ENCODE measurements around the gene TCERG1L. TPM values are rescaled to one million over a fixed set of nuclear protein-coding genes. Genes with fewer than 3 reads are reported as not detected.

Gene TCERG1L
- total and polyA plus RNA-seq, 4 donors = not detected

DNA sequence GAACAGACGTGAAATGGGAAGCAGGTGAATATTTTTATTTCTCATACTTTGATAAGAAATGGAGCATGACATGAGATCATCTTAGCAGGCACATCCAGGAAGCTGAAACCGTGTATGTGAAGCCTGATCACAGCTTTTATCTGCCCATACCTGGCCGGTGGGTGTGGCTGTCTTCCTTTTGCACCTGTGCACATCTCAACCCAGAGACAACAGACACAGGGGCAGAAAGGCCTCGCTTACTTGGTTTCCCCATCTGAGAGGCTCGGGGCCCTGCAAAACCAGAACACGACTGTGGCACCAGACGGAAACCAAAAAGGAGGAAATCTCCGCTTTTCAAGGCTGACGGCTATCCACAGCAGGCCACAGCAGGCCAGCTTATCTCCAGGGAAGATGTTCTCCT is 116.4 kb downstream of the TCERG1L start:
- H3K27me3 ChIP-seq (ENCODE audit: control insufficient read depth in 1 of 2, insufficient read depth in 2 of 2, low read length in 1 of 2) = no peaks in the 10 kb centered on the region
- peaks cover 2% of the 10 kb centered on the region for H3K9me3 ChIP-seq (ENCODE audit: control insufficient read depth, low read length)
- H3K36me3 ChIP-seq (ENCODE audit: control insufficient read depth in 1 of 2, insufficient read depth in 2 of 2, low read length in 1 of 2) = no peaks in the 10 kb centered on the region
- ATAC-seq (ENCODE audit: low FRiP score) (no peak), DNase-seq (no peak)
- H3K4me3 ChIP-seq (ENCODE audit: low read length in 2 of 2) = no peak overlapping the region
- H3K4me1 ChIP-seq (ENCODE audit: control insufficient read depth in 1 of 2, insufficient read depth in 2 of 2, low read length in 2 of 2) = no peaks in the 10 kb centered on the region
- intact Hi-C loops (cut with DNase I) = no loop called here
- H3K27ac ChIP-seq (ENCODE audit: low read depth in 1 of 2, low read length in 2 of 2) = no peak overlapping the region
- 76 to 78% methylated on average over 9 of the region's 9 CpGs for WGBS, 2 donors

GRCh38 chr10:131193923-131194322 is 117.6 kb downstream of the TCERG1L start:
- DNase-seq = no peak
- intact Hi-C loops (cut with DNase I) = no loop called here
- no peak overlapping the region for H3K4me3 ChIP-seq (ENCODE audit: low read length in 2 of 2)
- H3K36me3 ChIP-seq (ENCODE audit: control insufficient read depth in 1 of 2, insufficient read depth in 2 of 2, low read length in 1 of 2) = no peaks in the 10 kb centered on the region
- no peaks in the 10 kb centered on the region for H3K4me1 ChIP-seq (ENCODE audit: control insufficient read depth in 1 of 2, insufficient read depth in 2 of 2, low read length in 2 of 2)
- H3K9me3 ChIP-seq (ENCODE audit: control insufficient read depth, low read length) = peaks cover 2% of the 10 kb centered on the region
- ATAC-seq (ENCODE audit: low FRiP score) = no peak
- 93 to 94% methylated on average over 15 of the region's 15 CpGs for WGBS, 2 donors
- H3K27me3 ChIP-seq (ENCODE audit: control insufficient read depth in 1 of 2, insufficient read depth in 2 of 2, low read length in 1 of 2) = no peaks in the 10 kb centered on the region
- H3K27ac ChIP-seq (ENCODE audit: low read depth in 1 of 2, low read length in 2 of 2) = no peak overlapping the region

- H3K4me3 ChIP-seq (ENCODE audit: low read length in 2 of 2) = no peak overlapping the region
- ATAC-seq (ENCODE audit: low FRiP score) (no peak), DNase-seq (no peak)
- 81 to 83% methylated on average over 4 of the region's 4 CpGs for WGBS, 2 donors
- H3K9me3 ChIP-seq (ENCODE audit: control insufficient read depth, low read length) = no peaks in the 10 kb centered on the region
- no peaks in the 10 kb centered on the region for H3K27me3 ChIP-seq (ENCODE audit: control insufficient read depth in 1 of 2, insufficient read depth in 2 of 2, low read length in 1 of 2)
- no peaks in the 10 kb centered on the region for H3K36me3 ChIP-seq (ENCODE audit: control insufficient read depth in 1 of 2, insufficient read depth in 2 of 2, low read length in 1 of 2)
- no peaks in the 10 kb centered on the region for H3K4me1 ChIP-seq (ENCODE audit: control insufficient read depth in 1 of 2, insufficient read depth in 2 of 2, low read length in 2 of 2)
- H3K27ac ChIP-seq (ENCODE audit: low read depth in 1 of 2, low read length in 2 of 2) = no peak overlapping the region
- intact Hi-C loops (cut with DNase I) = no loop called here
Measured at GRCh38 chr10:131188494-131188893, 123.0 kb downstream of the TCERG1L start.

GRCh38 chr10:131187926-131188325 is 123.6 kb downstream of the TCERG1L start:
- Histone ChIP-seq H3K27ac (ENCODE audit: low read depth in 1 of 2, low read length in 2 of 2) (no peak overlapping the region), H3K9me3 (ENCODE audit: control insufficient read depth, low read length) (no peaks in the 10 kb centered on the region), H3K27me3 (ENCODE audit: control insufficient read depth in 1 of 2, insufficient read depth in 2 of 2, low read length in 1 of 2) (no peaks in the 10 kb centered on the region), H3K4me3 (ENCODE audit: low read length in 2 of 2) (no peak overlapping the region), H3K4me1 (ENCODE audit: control insufficient read depth in 1 of 2, insufficient read depth in 2 of 2, low read length in 2 of 2) (no peaks in the 10 kb centered on the region), H3K36me3 (ENCODE audit: control insufficient read depth in 1 of 2, insufficient read depth in 2 of 2, low read length in 1 of 2) (no peaks in the 10 kb centered on the region)
- 59 to 62% methylated on average over 7 of the region's 7 CpGs for WGBS, 2 donors
- intact Hi-C loops (cut with DNase I) = no loop called here
- ATAC-seq (ENCODE audit: low FRiP score) (no peak), DNase-seq (no peak)

GRCh38 chr10:131187274-131187673 is 124.2 kb downstream of the TCERG1L start:
- Histone ChIP-seq H3K4me1 (ENCODE audit: control insufficient read depth in 1 of 2, insufficient read depth in 2 of 2, low read length in 2 of 2) (no peaks in the 10 kb centered on the region), H3K27me3 (ENCODE audit: control insufficient read depth in 1 of 2, insufficient read depth in 2 of 2, low read length in 1 of 2) (no peaks in the 10 kb centered on the region), H3K4me3 (ENCODE audit: low read length in 2 of 2) (no peak overlapping the region), H3K36me3 (ENCODE audit: control insufficient read depth in 1 of 2, insufficient read depth in 2 of 2, low read length in 1 of 2) (no peaks in the 10 kb centered on the region), H3K9me3 (ENCODE audit: control insufficient read depth, low read length) (no peaks in the 10 kb centered on the region), H3K27ac (ENCODE audit: low read depth in 1 of 2, low read length in 2 of 2) (no peak overlapping the region)
- no peak for ATAC-seq (ENCODE audit: low FRiP score)
- DNase-seq = no peak
- 78% methylated on average over 7 of the region's 7 CpGs for WGBS, 2 donors
- intact Hi-C loops (cut with DNase I) = no loop called here

DNA sequence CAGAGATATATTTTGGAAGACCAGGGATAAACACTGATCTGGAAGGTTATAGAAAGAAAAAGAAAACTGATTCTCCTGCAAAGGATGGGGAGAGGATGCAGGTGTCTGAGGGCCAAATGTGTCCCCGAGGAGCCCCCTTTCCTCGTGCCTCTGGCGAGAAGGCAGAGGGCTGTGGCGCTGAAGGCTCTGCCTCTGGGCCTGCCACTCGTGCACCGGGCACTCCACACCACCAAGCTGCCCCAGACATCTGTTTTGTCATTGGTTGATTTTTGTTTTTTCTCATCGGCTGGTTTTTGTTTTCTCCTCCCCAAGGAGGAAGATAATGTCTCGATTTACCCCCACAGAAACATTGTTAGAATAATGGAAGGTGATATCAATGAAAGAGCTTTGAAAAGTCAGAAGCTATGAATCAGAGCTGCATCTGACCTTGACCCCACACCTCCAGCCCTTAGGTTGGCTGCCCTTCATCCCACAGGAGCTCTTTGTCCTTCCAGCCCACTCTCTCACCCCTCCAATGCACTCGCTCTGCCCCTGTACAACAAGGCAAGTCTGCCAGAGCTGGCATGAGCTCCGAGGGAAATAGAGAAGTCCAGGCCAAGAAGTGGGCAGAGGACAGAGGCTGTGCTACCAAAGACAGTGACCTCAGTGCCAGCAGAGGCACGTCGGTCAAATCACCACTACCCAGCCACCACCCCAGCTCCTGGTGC is 124.8 kb downstream of the TCERG1L start:
- no peaks in the 10 kb centered on the region for H3K36me3 ChIP-seq (ENCODE audit: control insufficient read depth in 1 of 2, insufficient read depth in 2 of 2, low read length in 1 of 2)
- intact Hi-C loops (cut with DNase I) = no loop called here
- H3K9me3 ChIP-seq (ENCODE audit: control insufficient read depth, low read length) = no peaks in the 10 kb centered on the region
- ATAC-seq (ENCODE audit: low FRiP score) = no peak
- no peaks in the 10 kb centered on the region for H3K27me3 ChIP-seq (ENCODE audit: control insufficient read depth in 1 of 2, insufficient read depth in 2 of 2, low read length in 1 of 2)
- DNase-seq = no peak
- H3K4me3 ChIP-seq (ENCODE audit: low read length in 2 of 2) = no peak overlapping the region
- 77 to 81% methylated on average over 12 of the region's 12 CpGs for WGBS, 2 donors
- no peak overlapping the region for H3K27ac ChIP-seq (ENCODE audit: low read depth in 1 of 2, low read length in 2 of 2)
- no peaks in the 10 kb centered on the region for H3K4me1 ChIP-seq (ENCODE audit: control insufficient read depth in 1 of 2, insufficient read depth in 2 of 2, low read length in 2 of 2)

DNA sequence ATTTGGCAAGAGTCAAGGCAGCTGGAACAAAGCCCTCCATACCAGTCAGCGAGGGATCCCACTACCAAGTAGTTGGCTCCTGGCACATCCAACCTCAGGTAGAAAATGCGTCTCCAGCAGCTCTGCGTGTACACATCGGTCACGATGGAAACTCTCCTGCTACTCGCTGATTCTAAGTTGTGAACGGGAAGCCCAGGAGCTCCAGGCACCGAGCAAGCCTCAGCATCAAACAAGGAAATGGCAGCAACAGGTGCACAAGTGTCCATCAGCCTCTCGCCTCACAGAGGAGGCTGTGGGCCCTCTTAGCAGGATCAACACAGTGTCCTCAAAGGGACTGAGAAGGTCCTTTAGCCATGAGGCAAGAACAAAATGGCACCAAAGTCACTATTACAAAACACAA is 127.0 kb downstream of the TCERG1L start:
- H3K4me3 ChIP-seq (ENCODE audit: low read length in 2 of 2) = no peak overlapping the region
- 87 to 90% methylated on average over 9 of the region's 9 CpGs for WGBS, 2 donors
- ATAC-seq (ENCODE audit: low FRiP score) (no peak), DNase-seq (no peak)
- no peak overlapping the region for H3K27ac ChIP-seq (ENCODE audit: low read depth in 1 of 2, low read length in 2 of 2)
- H3K36me3 ChIP-seq (ENCODE audit: control insufficient read depth in 1 of 2, insufficient read depth in 2 of 2, low read length in 1 of 2) = no peaks in the 10 kb centered on the region
- H3K9me3 ChIP-seq (ENCODE audit: control insufficient read depth, low read length) = no peaks in the 10 kb centered on the region
- H3K27me3 ChIP-seq (ENCODE audit: control insufficient read depth in 1 of 2, insufficient read depth in 2 of 2, low read length in 1 of 2) = no peaks in the 10 kb centered on the region
- intact Hi-C loops (cut with DNase I) = no loop called here
- no peaks in the 10 kb centered on the region for H3K4me1 ChIP-seq (ENCODE audit: control insufficient read depth in 1 of 2, insufficient read depth in 2 of 2, low read length in 2 of 2)

- ATAC-seq (ENCODE audit: low FRiP score) = no peak
- WGBS, 2 donors = 88 to 92% methylated on average over 9 of the region's 9 CpGs
- H3K27ac ChIP-seq (ENCODE audit: low read depth in 1 of 2, low read length in 2 of 2) = no peak overlapping the region
- intact Hi-C loops (cut with DNase I) = no loop called here
- no peaks in the 10 kb centered on the region for H3K9me3 ChIP-seq (ENCODE audit: control insufficient read depth, low read length)
- no peak overlapping the region for H3K4me3 ChIP-seq (ENCODE audit: low read length in 2 of 2)
- H3K27me3 ChIP-seq (ENCODE audit: control insufficient read depth in 1 of 2, insufficient read depth in 2 of 2, low read length in 1 of 2) = no peaks in the 10 kb centered on the region
- no peak for DNase-seq
- no peaks in the 10 kb centered on the region for H3K4me1 ChIP-seq (ENCODE audit: control insufficient read depth in 1 of 2, insufficient read depth in 2 of 2, low read length in 2 of 2)
- H3K36me3 ChIP-seq (ENCODE audit: control insufficient read depth in 1 of 2, insufficient read depth in 2 of 2, low read length in 1 of 2) = no peaks in the 10 kb centered on the region
Measured at GRCh38 chr10:131183546-131184045, 127.9 kb downstream of the TCERG1L start.

- Histone ChIP-seq H3K27ac (ENCODE audit: low read depth in 1 of 2, low read length in 2 of 2) (no peak overlapping the region), H3K36me3 (ENCODE audit: control insufficient read depth in 1 of 2, insufficient read depth in 2 of 2, low read length in 1 of 2) (no peaks in the 10 kb centered on the region), H3K4me3 (ENCODE audit: low read length in 2 of 2) (no peak overlapping the region), H3K27me3 (ENCODE audit: control insufficient read depth in 1 of 2, insufficient read depth in 2 of 2, low read length in 1 of 2) (no peaks in the 10 kb centered on the region), H3K4me1 (ENCODE audit: control insufficient read depth in 1 of 2, insufficient read depth in 2 of 2, low read length in 2 of 2) (no peaks in the 10 kb centered on the region), H3K9me3 (ENCODE audit: control insufficient read depth, low read length) (no peaks in the 10 kb centered on the region)
- ATAC-seq (ENCODE audit: low FRiP score) (no peak), DNase-seq (no peak)
- 85 to 86% methylated on average over 8 of the region's 8 CpGs for whole genome bisulfite sequencing, 2 donors
- intact Hi-C loops (cut with DNase I) = no loop called here
Measured at GRCh38 chr10:131181456-131181855, 130.1 kb downstream of the TCERG1L start.
